Parathyroid adenoma (tissue), 2 donors: ENCODE measurements around the gene GRAP.

Experiments used
- H2AFZ ChIP-seq: fragments of 300-600 bp; sonication (generic); one replicate; pipeline ENCODE4 v1.7.0; 2017; ENCODE audit warnings: antibody characterized with exemption, mild to moderate bottlenecking
- H3K27ac ChIP-seq: fragments of 300-600 bp; sonication (generic); one replicate; pipeline ENCODE4 v1.7.0; 2017
- H3K27me3 ChIP-seq: fragments of 300-600 bp; sonication (generic); one replicate; pipeline ENCODE4 v1.7.0; 2017; ENCODE audit warnings: low read length; ENCODE audit not compliant: control insufficient read depth, insufficient read depth
- H3K36me3 ChIP-seq: fragments of 300-600 bp; sonication (generic); one replicate; pipeline ENCODE4 v1.7.0; 2017; ENCODE audit warnings: low read length; ENCODE audit not compliant: control insufficient read depth, insufficient read depth
- H3K4me1 ChIP-seq: fragments of 300-600 bp; sonication (generic); one replicate; pipeline ENCODE4 v1.7.0; 2017; ENCODE audit warnings: control low read depth
- H3K4me2 ChIP-seq: fragments of 300-600 bp; sonication (generic); one replicate; pipeline ENCODE4 v1.7.0; 2017; ENCODE audit warnings: low read length
- H3K4me3 ChIP-seq: fragments of 300-600 bp; sonication (generic); one replicate; pipeline ENCODE4 v1.7.0; 2017; ENCODE audit warnings: low read depth, low read length
- H3K79me2 ChIP-seq: fragments of 300-600 bp; sonication (generic); one replicate; pipeline ENCODE4 v1.7.0; 2017; ENCODE audit warnings: control low read depth
- H3K9ac ChIP-seq: fragments of 300-600 bp; sonication (generic); one replicate; pipeline ENCODE4 v1.7.0; 2017; ENCODE audit warnings: mild to moderate bottlenecking
- H3K9me3 ChIP-seq: fragments of 300-600 bp; sonication (generic); one replicate; pipeline ENCODE4 v1.7.0; 2017; ENCODE audit warnings: low read length; ENCODE audit not compliant: control insufficient read depth
- CTCF ChIP-seq: fragments of 300-600 bp; sonication (generic); IDR thresholded peaks from one replicate; pipeline ENCODE4 v1.7.0; 2017; ENCODE audit warnings: antibody characterized with exemption, mild to moderate bottlenecking
- donor health status: primary hyperparathyroidism.

GRAP gene

DNA sequence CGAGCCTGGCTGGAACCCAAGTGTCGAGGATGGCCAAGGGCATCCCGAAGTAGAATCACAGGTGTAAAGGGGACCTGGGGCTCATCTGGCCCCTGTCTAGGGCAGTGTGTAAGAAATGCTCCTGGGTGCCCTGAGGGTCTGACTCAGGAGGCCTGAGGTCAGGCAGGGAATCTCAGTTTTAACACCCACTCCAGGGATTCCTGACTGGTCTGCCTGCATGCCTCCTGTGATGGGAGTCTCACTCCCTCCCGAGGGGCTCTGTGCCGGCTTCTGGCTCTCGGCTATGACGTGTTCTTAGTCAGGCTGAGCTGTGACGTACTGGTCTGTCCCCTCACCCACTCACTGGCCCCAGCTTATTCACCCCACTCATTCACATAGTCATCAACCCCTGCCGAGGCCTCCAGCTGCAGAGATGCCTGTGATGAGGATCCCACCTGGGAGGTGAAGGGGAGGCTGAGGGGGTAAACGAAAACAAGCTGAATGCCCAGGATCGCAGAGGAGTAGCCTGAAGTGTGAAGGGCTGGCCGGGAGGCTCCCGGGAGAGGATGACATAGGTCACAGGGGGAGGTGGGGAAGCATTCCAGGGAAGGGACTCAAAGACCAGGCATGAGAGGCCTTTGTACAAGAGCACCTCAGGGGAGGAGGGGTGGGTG, 65.9 kb downstream of the GRAP start:
- no peak for TF ChIP-seq CTCF
- H3K9ac ChIP-seq: no peak overlapping the region
- no peak overlapping the region for H3K4me3 ChIP-seq
- H3K27me3 ChIP-seq: no peaks in the 10 kb centered on the region
- H3K9me3 ChIP-seq: no peaks in the 10 kb centered on the region
- no peak overlapping the region for H3K27ac ChIP-seq
- H3K79me2 ChIP-seq: no peaks in the 10 kb centered on the region
- H2AFZ ChIP-seq: no peak overlapping the region
- no peaks in the 10 kb centered on the region for H3K36me3 ChIP-seq
- no peak overlapping the region for H3K4me2 ChIP-seq
- no peaks in the 10 kb centered on the region for H3K4me1 ChIP-seq

- no peak overlapping the region for H3K4me2 ChIP-seq
- no peaks in the 10 kb centered on the region for H3K27me3 ChIP-seq
- TF ChIP-seq CTCF: no peak
- no peak overlapping the region for H3K4me3 ChIP-seq
- H3K9ac ChIP-seq: no peak overlapping the region
- no peaks in the 10 kb centered on the region for H3K36me3 ChIP-seq
- H3K79me2 ChIP-seq: no peaks in the 10 kb centered on the region
- no peak overlapping the region for H2AFZ ChIP-seq
- H3K27ac ChIP-seq: no peak overlapping the region
- no peaks in the 10 kb centered on the region for H3K4me1 ChIP-seq
- H3K9me3 ChIP-seq: no peaks in the 10 kb centered on the region
These were observed 68.1 kb downstream of the GRAP start for GRCh38 chr17:18978655-18979054.

DNA sequence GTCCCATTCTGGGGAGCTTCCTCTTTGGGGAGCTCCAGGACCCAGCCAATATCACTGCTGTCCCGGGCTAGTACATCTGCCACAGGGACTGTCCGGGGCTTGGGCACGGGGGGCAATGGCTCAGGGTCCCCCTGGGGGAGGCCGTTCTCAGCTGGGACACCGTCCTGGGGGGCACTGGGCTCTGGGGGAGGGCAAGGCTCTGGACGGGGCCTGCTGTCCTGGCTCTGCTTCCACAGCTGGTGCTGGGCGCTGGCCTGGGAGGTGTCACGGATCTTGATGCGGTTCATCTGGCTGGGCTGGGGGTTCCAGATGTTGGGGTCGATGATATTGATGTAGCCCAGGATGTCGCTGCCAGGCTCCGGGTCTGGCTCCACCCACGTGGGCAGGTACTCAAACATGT, 68.7 kb downstream of the GRAP start:
- Histone ChIP-seq H3K9me3 (no peaks in the 10 kb centered on the region), H3K4me1 (no peaks in the 10 kb centered on the region), H3K4me2 (no peak overlapping the region), H3K4me3 (no peak overlapping the region), H3K79me2 (no peaks in the 10 kb centered on the region), H3K36me3 (no peaks in the 10 kb centered on the region), H3K27me3 (no peaks in the 10 kb centered on the region), H2AFZ (no peak overlapping the region), H3K27ac (no peak overlapping the region), H3K9ac (no peak overlapping the region)
- TF ChIP-seq CTCF: no peak

DNA sequence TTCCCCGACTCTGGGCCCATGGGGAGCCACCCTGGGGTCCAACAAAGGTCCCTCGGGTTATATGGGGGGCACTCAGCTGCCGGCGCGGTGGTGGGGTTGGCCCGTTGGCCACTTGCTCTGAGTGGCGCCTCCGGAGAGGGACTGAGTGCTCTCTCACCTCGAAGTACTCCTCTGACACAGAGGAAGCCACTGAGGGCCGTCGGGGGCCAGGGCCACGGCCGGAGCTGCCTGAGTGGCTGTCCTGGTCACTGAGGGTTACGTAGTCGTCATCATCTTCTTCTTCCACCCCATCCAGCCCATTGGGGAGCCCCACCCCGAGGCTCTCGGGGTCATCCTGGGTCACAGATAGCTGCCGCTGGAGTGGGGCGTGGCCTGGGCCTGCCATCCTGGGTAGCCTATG, 69.1 kb downstream of the GRAP start:
- Histone ChIP-seq H3K27me3 (no peaks in the 10 kb centered on the region), H3K4me1 (no peaks in the 10 kb centered on the region), H3K4me3 (no peak overlapping the region), H3K79me2 (no peaks in the 10 kb centered on the region), H3K4me2 (no peak overlapping the region), H3K27ac (no peak overlapping the region), H3K9ac (no peak overlapping the region), H3K9me3 (no peaks in the 10 kb centered on the region), H2AFZ (no peak overlapping the region), H3K36me3 (no peaks in the 10 kb centered on the region)
- TF ChIP-seq CTCF: no peak

GRCh38 chr17:18977021-18977420, 69.7 kb downstream of the GRAP start:
- no peaks in the 10 kb centered on the region for H3K9me3 ChIP-seq
- H3K9ac ChIP-seq: no peak overlapping the region
- no peaks in the 10 kb centered on the region for H3K27me3 ChIP-seq
- H3K27ac ChIP-seq: no peak overlapping the region
- H3K4me3 ChIP-seq: no peak overlapping the region
- H3K4me2 ChIP-seq: no peak overlapping the region
- H3K4me1 ChIP-seq: no peaks in the 10 kb centered on the region
- no peak overlapping the region for H2AFZ ChIP-seq
- no peak for TF ChIP-seq CTCF
- H3K79me2 ChIP-seq: no peaks in the 10 kb centered on the region
- H3K36me3 ChIP-seq: no peaks in the 10 kb centered on the region
